Cardiac atrium fibroblast (primary cell): ENCODE data around the gene PCDHGB7. TPM values are rescaled to one million over a fixed set of nuclear protein-coding genes. Genes with fewer than 3 reads are reported as not detected.

Source experiments
- total RNA-seq: library from RNA; depleted of rRNA; stranded (reverse); fragments of >200 nt; gene quantifications from 2 replicates; pipeline ENCODE4 v1.2.3, GENCODE V29; 2015

The PCDHGB7 gene
- total RNA-seq, 1 donor from 2014 or later: 14.4 TPM

Other genes starting within 250 kb of the PCDHGB7 start
- 0.16 and 1.1 TPM in 2 replicates for gene PCDHB7, start 245.0 kb upstream of the PCDHGB7 start, total RNA-seq
- gene PCDHB8, start 239.9 kb upstream of the PCDHGB7 start, total RNA-seq: 0.49 TPM in 1 of 2 replicates, not detected in the other
- gene PCDHB16, start 235.3 kb upstream of the PCDHGB7 start, total RNA-seq: 0.54 TPM in 1 of 2 replicates, not detected in the other
- under 0.01 TPM in 1 of 2 replicates, not detected in the other for gene PCDHB9, start 230.5 kb upstream of the PCDHGB7 start, total RNA-seq
- gene PCDHB10, start 225.3 kb upstream of the PCDHGB7 start, total RNA-seq: 0.16 and 0.18 TPM in 2 replicates
- gene PCDHB11, start 218.1 kb upstream of the PCDHGB7 start, total RNA-seq: 0.18 and 0.65 TPM in 2 replicates
- gene PCDHB12, start 209.0 kb upstream of the PCDHGB7 start, total RNA-seq: 0.16 and 0.72 TPM in 2 replicates
- 0.16 and 0.90 TPM in 2 replicates for gene PCDHB13, start 203.8 kb upstream of the PCDHGB7 start, total RNA-seq
- gene PCDHB14, start 194.3 kb upstream of the PCDHGB7 start, total RNA-seq: 0.54 and 1.5 TPM in 2 replicates
- gene PCDHB15, start 172.3 kb upstream of the PCDHGB7 start, total RNA-seq: 1.8 TPM in 2 replicates
- gene SLC25A2, start 113.6 kb upstream of the PCDHGB7 start, total RNA-seq: not detected in 2 replicates
- 36.6 and 51.5 TPM in 2 replicates for gene TAF7, start 96.9 kb upstream of the PCDHGB7 start, total RNA-seq
- 0.54 and 0.65 TPM in 2 replicates for gene PCDHGA1, start 87.2 kb upstream of the PCDHGB7 start, total RNA-seq
- 2.5 and 5.8 TPM in 2 replicates for gene PCDHGA2, start 78.9 kb upstream of the PCDHGB7 start, total RNA-seq
- gene PCDHGA3, start 73.8 kb upstream of the PCDHGB7 start, total RNA-seq: 2.0 and 2.9 TPM in 2 replicates
- 0.36 and 0.81 TPM in 2 replicates for gene PCDHGB1, start 67.6 kb upstream of the PCDHGB7 start, total RNA-seq
- 4.7 and 6.3 TPM in 2 replicates for gene PCDHGA4, start 62.7 kb upstream of the PCDHGB7 start, total RNA-seq
- gene PCDHGB2, start 57.7 kb upstream of the PCDHGB7 start, total RNA-seq: 1.6 and 3.2 TPM in 2 replicates
- 0.32 and 2.2 TPM in 2 replicates for gene PCDHGA5, start 53.5 kb upstream of the PCDHGB7 start, total RNA-seq
- 1.8 and 2.4 TPM in 2 replicates for gene PCDHGB3, start 47.4 kb upstream of the PCDHGB7 start, total RNA-seq
- 1.1 and 3.4 TPM in 2 replicates for gene PCDHGA6, start 43.8 kb upstream of the PCDHGB7 start, total RNA-seq
- gene PCDHGA7, start 34.9 kb upstream of the PCDHGB7 start, total RNA-seq: 3.6 and 5.8 TPM in 2 replicates
- 14.1 and 16.8 TPM in 2 replicates for gene PCDHGB4, start 30.0 kb upstream of the PCDHGB7 start, total RNA-seq
- 0.18 and 1.8 TPM in 2 replicates for gene PCDHGA8, start 25.0 kb upstream of the PCDHGB7 start, total RNA-seq
- gene PCDHGB5, start 19.7 kb upstream of the PCDHGB7 start, total RNA-seq: 21.7 and 22.2 TPM in 2 replicates
- 1.4 and 2.6 TPM in 2 replicates for gene PCDHGA9, start 14.9 kb upstream of the PCDHGB7 start, total RNA-seq
- gene PCDHGB6, start 9.7 kb upstream of the PCDHGB7 start, total RNA-seq: 1.4 and 2.1 TPM in 2 replicates
- gene PCDHGA10, start 4.7 kb upstream of the PCDHGB7 start, total RNA-seq: 3.4 and 5.0 TPM in 2 replicates
- gene PCDHGA11, start 3.4 kb downstream of the PCDHGB7 start, total RNA-seq: 10.2 and 12.8 TPM in 2 replicates
- 26.7 and 27.1 TPM in 2 replicates for gene PCDHGA12, start 12.8 kb downstream of the PCDHGB7 start, total RNA-seq
- gene PCDHGC3, start 58.3 kb downstream of the PCDHGB7 start, total RNA-seq: 40.8 and 83.1 TPM in 2 replicates
- under 0.01 and 0.18 TPM in 2 replicates for gene PCDHGC4, start 67.4 kb downstream of the PCDHGB7 start, total RNA-seq
- 0.54 and 0.65 TPM in 2 replicates for gene PCDHGC5, start 71.4 kb downstream of the PCDHGB7 start, total RNA-seq
- gene DIAPH1, start 201.3 kb downstream of the PCDHGB7 start, total RNA-seq: 23.6 and 26.7 TPM in 2 replicates
- 46.9 and 54.3 TPM in 2 replicates for gene HDAC3, start 219.2 kb downstream of the PCDHGB7 start, total RNA-seq
- 2.8 and 5.8 TPM in 2 replicates for gene RELL2, start 219.3 kb downstream of the PCDHGB7 start, total RNA-seq
- 15.3 and 15.7 TPM in 2 replicates for gene FCHSD1, start 233.7 kb downstream of the PCDHGB7 start, total RNA-seq